ENCODE measurements around the gene CD99L2.
A peak's percentile ranks its signal among the peaks of the same experiment; 100 is the strongest.

CD99L2 gene

GRCh38 chrX:150765782-150766350 lies 132.6 kb downstream of the CD99L2 start:
- no peak for DNase-seq (ENCODE audit: low read depth in 3 of 3, low spot score in 1 of 3)

DNA sequence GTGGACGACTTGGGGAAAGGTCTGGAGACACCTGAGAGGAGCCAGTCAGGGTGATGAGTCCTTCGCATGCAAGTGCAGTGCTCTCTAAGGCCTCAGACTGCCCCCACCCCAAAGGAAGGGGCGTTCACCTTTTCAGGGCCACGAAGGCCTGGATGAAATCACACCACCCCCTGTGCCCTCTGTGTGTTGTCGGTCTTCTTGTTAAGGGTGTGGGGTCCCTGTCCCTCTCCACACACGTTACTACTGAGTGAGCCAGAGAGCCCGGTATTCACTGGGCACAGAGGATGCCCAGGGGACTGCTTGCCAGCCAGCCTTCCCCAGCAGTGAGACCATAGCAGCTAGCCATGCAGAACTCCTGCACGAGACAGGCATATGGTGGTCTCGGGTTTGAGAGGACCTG lies 133.2 kb downstream of the CD99L2 start:
- no peak for DNase-seq (ENCODE audit: low read depth in 3 of 3, low spot score in 1 of 3)

- DNase-seq (ENCODE audit: low read depth in 3 of 3, low spot score in 1 of 3) = no peak
Measured at GRCh38 chrX:150763810-150764209, 134.7 kb downstream of the CD99L2 start.

GRCh38 chrX:150763303-150763797 lies 135.1 kb downstream of the CD99L2 start:
- DNase-seq (ENCODE audit: low read depth in 3 of 3, low spot score in 1 of 3) = no peak

DNA sequence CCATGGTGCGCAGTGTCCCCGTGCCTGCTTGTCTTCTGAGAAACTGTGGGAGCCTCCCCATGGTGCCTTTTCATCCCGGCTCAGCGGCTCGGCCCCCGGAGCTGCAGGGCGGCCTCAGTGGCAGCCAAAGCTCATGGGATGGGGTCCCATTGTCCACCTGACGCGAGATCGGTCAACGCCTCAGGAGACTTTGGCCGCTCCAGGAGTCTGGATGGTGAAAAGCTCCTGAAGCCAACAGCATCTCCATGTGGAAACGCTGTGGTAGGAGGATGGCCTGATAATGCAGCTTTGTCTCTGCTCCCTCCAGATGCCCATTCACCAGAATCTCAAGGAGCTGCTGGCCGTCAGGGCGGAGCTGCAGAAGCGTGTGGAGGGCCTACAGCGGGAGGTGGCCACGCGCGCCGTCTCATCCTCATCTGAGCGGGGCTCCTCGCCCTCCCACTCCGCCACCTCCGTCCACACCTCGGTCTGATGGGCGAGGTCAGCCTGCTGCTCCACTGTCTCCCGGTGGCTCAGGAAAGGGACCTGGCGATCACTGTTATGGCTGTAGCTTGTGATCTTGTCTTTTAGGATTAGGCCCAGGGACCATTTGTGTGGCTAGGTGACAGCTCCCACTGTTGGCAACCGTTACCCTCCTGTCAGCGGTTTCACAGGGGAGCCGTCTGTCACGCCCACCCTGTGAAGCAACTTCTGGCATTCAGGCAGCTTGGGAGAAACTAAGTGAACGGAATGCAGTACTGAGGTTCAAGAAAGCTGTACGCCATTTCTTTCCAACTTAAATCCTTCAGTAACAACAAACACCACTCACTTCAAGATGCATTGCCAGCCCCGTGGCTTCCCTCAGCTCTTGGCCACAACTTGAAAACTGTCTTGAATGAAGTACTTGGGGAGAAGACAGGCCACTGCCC lies 136.0 kb downstream of the CD99L2 start:
- DNase-seq (ENCODE audit: low read depth in 3 of 3, low spot score in 1 of 3) = no peak

GRCh38 chrX:150761819-150762216 lies 136.7 kb downstream of the CD99L2 start:
- DNase-seq (ENCODE audit: low read depth in 3 of 3, low spot score in 1 of 3) = no peak

- no peak for DNase-seq (ENCODE audit: low read depth in 3 of 3, low spot score in 1 of 3)
Measured at GRCh38 chrX:150761176-150761818, 137.2 kb downstream of the CD99L2 start.

DNA sequence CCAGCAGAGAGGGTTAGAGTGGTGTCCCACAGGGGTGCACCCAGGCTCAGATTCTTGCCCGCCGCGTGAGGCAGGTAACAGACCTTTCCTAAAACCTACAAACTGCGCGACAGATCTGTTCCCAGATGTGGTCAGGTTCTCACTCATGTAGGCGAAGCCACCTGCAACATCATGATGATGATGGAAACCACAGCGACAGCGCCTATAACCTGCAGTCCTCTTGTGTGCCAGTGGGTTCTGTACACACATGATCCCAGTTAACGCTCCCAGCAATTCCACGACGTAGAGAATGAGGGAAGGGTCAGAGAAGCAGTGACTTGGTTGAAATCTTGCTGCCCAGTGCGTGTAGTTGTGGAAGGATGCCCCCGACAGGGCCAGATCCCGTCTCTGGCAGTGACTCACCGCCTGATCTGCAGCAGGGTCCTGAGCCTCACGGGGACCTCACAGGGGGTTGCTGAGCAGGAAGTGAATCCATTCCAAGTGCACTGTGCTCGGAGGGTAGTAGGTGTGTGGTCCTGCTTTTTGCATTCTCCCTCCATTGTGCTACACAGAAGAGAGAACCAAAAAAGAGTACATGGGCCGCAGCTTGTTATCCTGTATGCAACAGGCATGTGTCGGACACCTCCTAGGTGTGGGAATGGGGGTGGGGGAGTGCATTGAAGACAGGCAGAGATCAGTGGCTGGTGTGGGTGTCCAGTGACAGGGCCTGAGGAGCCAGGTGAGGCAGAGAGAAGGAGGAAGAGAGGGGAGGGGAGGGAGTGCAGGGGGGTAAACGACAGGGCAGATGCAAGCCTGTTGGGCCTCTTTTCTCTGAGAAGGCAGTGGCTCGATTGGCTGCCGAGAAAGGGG lies 138.7 kb downstream of the CD99L2 start:
- DNase-seq (ENCODE audit: low read depth in 3 of 3, low spot score in 1 of 3) = no peak

- DNase-seq (ENCODE audit: low read depth in 3 of 3, low spot score in 1 of 3) = no peak
Measured at GRCh38 chrX:150757371-150757770, 141.1 kb downstream of the CD99L2 start.

DNA sequence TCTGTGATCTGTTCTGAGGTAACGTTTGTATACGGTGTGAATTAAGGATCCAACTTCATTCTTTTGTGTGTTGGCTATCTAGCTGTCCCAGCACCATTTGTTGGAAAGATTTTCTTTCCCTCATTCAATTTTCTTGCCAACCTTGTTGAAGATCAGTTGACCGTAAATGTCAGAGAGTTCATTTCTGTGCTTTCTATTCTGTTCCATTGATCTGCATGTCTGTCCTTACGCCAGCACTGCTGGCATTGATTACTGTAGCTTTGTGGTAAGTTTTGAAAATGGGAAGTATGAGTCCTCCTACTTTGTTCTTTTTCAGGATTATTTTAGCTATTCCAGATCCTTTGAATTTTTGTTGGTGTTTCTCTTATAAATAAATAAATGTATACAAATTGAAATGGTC lies 144.5 kb downstream of the CD99L2 start:
- DNase-seq (ENCODE audit: low read depth in 3 of 3, low spot score in 1 of 3) = no peak

DNA sequence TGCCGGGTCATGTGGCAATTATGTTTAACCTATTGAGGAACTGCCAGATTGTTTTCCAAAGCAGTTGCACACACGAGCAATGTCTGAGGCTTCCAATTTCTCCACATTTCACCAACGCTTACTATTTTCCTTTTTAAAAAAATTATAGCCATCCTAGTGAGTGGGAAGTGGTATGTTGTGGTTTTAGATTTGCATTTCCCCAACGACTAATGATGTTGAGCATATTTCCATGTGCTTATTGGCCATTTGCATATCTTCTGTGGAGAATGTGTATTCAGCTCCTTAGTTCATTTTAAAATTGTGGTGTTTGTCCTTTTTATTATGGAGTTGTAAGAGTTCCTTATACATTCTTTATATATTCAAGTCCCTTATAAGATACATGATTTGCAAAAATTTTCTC lies 145.1 kb downstream of the CD99L2 start:
- DNase-seq (ENCODE audit: low read depth in 3 of 3, low spot score in 1 of 3) = no peak

GRCh38 chrX:150752124-150752523 lies 146.3 kb downstream of the CD99L2 start:
- no peak for DNase-seq (ENCODE audit: low read depth in 3 of 3, low spot score in 1 of 3)

- DNase-seq (ENCODE audit: low read depth in 3 of 3, low spot score in 1 of 3) = no peak
Measured at GRCh38 chrX:150736475-150736874, 162.0 kb downstream of the CD99L2 start.

DNA sequence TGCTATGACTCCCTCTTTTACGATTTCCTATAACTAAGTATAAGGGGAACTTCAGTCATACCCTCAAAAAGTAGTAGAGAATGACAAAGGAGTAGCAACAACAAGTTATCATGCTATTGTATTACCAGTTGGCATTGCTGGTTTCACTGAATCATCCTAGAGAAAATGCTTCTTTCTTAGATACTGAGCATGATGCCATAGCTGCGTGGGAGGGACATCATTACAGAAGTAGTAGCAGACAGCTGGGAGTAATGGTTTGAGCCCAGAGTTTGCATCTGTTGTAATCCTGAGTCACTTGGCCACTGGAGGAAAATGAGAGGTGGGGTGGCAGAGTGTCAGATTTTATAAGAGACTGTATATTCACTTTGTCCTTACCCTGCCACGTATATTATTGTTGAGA lies 166.7 kb downstream of the CD99L2 start:
- DNase-seq (ENCODE audit: low read depth in 3 of 3, low spot score in 1 of 3) = peak in 1 of 3 donors; percentile 5

- no peak for DNase-seq (ENCODE audit: low read depth in 3 of 3, low spot score in 1 of 3)
Measured at GRCh38 chrX:150730719-150731118, 167.7 kb downstream of the CD99L2 start.

- no peak for DNase-seq (ENCODE audit: low read depth in 3 of 3, low spot score in 1 of 3)
Measured at GRCh38 chrX:150729956-150730355, 168.5 kb downstream of the CD99L2 start.

DNA sequence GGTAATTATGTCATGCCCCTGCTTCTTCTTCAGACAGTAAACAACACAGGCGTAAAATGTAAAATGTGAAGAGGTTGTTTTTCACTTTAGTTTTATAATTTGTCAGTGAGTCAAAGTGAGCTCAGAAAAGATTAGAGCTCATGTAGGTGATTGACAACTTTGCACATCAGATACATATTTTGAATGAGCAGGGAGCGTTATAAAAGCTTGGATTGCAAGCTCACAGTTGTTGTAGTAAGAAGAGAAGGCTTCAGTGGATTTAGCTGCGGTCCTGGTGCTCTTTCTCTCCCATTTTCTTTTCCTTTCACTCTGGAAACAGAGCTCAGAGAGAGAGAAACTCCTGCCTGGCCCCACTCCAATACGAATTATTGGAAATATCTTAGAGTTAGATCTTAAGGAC lies 178.8 kb downstream of the CD99L2 start:
- no peak for DNase-seq (ENCODE audit: low read depth in 3 of 3, low spot score in 1 of 3)

Data from stimulated activated CD4-positive, alpha-beta T cell treated with anti-CD3 and anti-CD28 coated beads, TNF-alpha, amount 100 ng/mL, for 1 hour (primary cell).